ENCODE measurements around the gene TMEM181. TPM values are rescaled to one million over a fixed set of nuclear protein-coding genes. Genes with fewer than 3 reads are reported as not detected.

The TMEM181 gene
- 20.6 and 30.6 TPM in 2 replicates for polyA plus RNA-seq (2011; rRNA removed)
- polyA minus RNA-seq (2011; rRNA and poly(A)+ RNA removed): 12.3 and 17.0 TPM in 2 replicates

- ChIA-PET CTCF (interaction anchor here (1.2 kb wide), 1 partner anchor 10 kb away, joined by 4 read pairs; no protein-coding TSS in a partner anchor), POLR2A (interaction anchor here (0.6 kb wide), 2 partner anchors 390 to 584 kb away, joined by 3 to 5 read pairs; no protein-coding TSS in a partner anchor)
- peak; percentile 11; the same call in 1 of the 2 replicates for TF ChIP-seq CTCF (IDR thresholded peaks at IDR 0.05; ENCODE audit: insufficient read depth, low read depth, low read length)
Measured at GRCh38 chr6:158559895-158560835, at the start of gene TMEM181. Gene TMEM181 (plus strand): TSS chr6:158560091. CDS start chr6:158560225, 134 bp downstream.

GRCh38 chr6:158512809-158513208 is 47.1 kb upstream of the TMEM181 start:
- CTCF ChIA-PET: interaction anchor here (3.6 kb wide), 1 partner anchor 292 kb away, joined by 14 read pairs; no protein-coding TSS in a partner anchor
- H3K36me3 ChIP-seq (ENCODE audit: control insufficient read depth, insufficient read depth, low read length): peaks cover 1% of the 10 kb centered on the region
- no peak for DNase-seq (ENCODE audit: low read depth)
- TF ChIP-seq CTCF (IDR thresholded peaks at IDR 0.05; ENCODE audit: insufficient read depth, low read depth, low read length): no peak
- H3K27me3 ChIP-seq (ENCODE audit: control insufficient read depth, insufficient read depth, low read length): no peaks in the 10 kb centered on the region
- POLR2A ChIA-PET: no interaction called here
- no peak overlapping the region for H3K4me3 ChIP-seq (ENCODE audit: low read depth, low read length)

More at GRCh38 chr6:158559895-158560835, at the start of gene TMEM181:
- Histone ChIP-seq H3K4me3 (ENCODE audit: low read depth, low read length) (peak within 1 kb of the TSS; percentile 89), H3K36me3 (ENCODE audit: control insufficient read depth, insufficient read depth, low read length) (no peaks in the 10 kb centered on the region; the same call in 1 of the 2 replicates), H3K27me3 (ENCODE audit: control insufficient read depth, insufficient read depth, low read length) (peaks cover 2% of the 10 kb centered on the region; the same call in 1 of the 2 replicates)
- DNase-seq (ENCODE audit: low read depth): no peak

- H3K36me3 ChIP-seq (ENCODE audit: control insufficient read depth, insufficient read depth, low read length): peaks cover 1% of the 10 kb centered on the region
- no peaks in the 10 kb centered on the region for H3K27me3 ChIP-seq (ENCODE audit: control insufficient read depth, insufficient read depth, low read length)
- TF ChIP-seq CTCF (IDR thresholded peaks at IDR 0.05; ENCODE audit: insufficient read depth, low read depth, low read length): no peak
- no peak overlapping the region for H3K4me3 ChIP-seq (ENCODE audit: low read depth, low read length)
- no peak for DNase-seq (ENCODE audit: low read depth)
- CTCF ChIA-PET: interaction anchor here (0.9 to 3.6 kb wide), 3 partner anchors 9 to 293 kb away, joined by 3 to 14 read pairs (median 4); no protein-coding TSS in a partner anchor
- POLR2A ChIA-PET: no interaction called here
Measured at GRCh38 chr6:158514176-158514575, 45.7 kb upstream of the TMEM181 start.

GRCh38 chr6:158514991-158515390 is 44.9 kb upstream of the TMEM181 start:
- CTCF ChIA-PET: interaction anchor here (0.9 to 3.6 kb wide), 3 partner anchors 10 to 294 kb away, joined by 3 to 14 read pairs (median 4); no protein-coding TSS in a partner anchor
- H3K27me3 ChIP-seq (ENCODE audit: control insufficient read depth, insufficient read depth, low read length): no peaks in the 10 kb centered on the region
- no peak overlapping the region for H3K4me3 ChIP-seq (ENCODE audit: low read depth, low read length)
- no peak for DNase-seq (ENCODE audit: low read depth)
- TF ChIP-seq CTCF (IDR thresholded peaks at IDR 0.05; ENCODE audit: insufficient read depth, low read depth, low read length): no peak
- H3K36me3 ChIP-seq (ENCODE audit: control insufficient read depth, insufficient read depth, low read length): no peaks in the 10 kb centered on the region; the same call in 1 of the 2 replicates
- POLR2A ChIA-PET: no interaction called here

GRCh38 chr6:158516098-158516497 is 43.8 kb upstream of the TMEM181 start:
- no peak for TF ChIP-seq CTCF (IDR thresholded peaks at IDR 0.05; ENCODE audit: insufficient read depth, low read depth, low read length)
- Histone ChIP-seq H3K36me3 (ENCODE audit: control insufficient read depth, insufficient read depth, low read length) (no peaks in the 10 kb centered on the region), H3K4me3 (ENCODE audit: low read depth, low read length) (no peak overlapping the region), H3K27me3 (ENCODE audit: control insufficient read depth, insufficient read depth, low read length) (no peaks in the 10 kb centered on the region)
- DNase-seq (ENCODE audit: low read depth): no peak
- POLR2A ChIA-PET: no interaction called here
- CTCF ChIA-PET: interaction anchor here (1.0 kb wide), 1 partner anchor 295 kb away, joined by 3 read pairs; no protein-coding TSS in a partner anchor

Measured in BJ (cell line).